GM12865 (cell line): ENCODE measurements around the gene TRAF3IP1.
A peak's percentile ranks its signal among the peaks of the same experiment; 100 is the strongest.

Experiments used
- DNase-seq: peaks from one replicate; pipeline ENCODE4 v3.0.0; 2010; ENCODE audit warnings: low read depth
- H3K4me3 ChIP-seq: 2 replicates; pipeline ENCODE4 v1.5.1; 2011; ENCODE audit warnings: mild to moderate bottlenecking, low read depth, low read length, control low read depth
- TF ChIP-seq, protein P1 (sequence below): IDR thresholded peaks from 2 replicates; pipeline ENCODE4 v1.5.1; 2011; ENCODE audit warnings: low read length, control low read depth, low read depth, inconsistent platforms; ENCODE audit not compliant: insufficient read depth; ENCODE audit errors: missing control alignments

Gene TRAF3IP1

DNA sequence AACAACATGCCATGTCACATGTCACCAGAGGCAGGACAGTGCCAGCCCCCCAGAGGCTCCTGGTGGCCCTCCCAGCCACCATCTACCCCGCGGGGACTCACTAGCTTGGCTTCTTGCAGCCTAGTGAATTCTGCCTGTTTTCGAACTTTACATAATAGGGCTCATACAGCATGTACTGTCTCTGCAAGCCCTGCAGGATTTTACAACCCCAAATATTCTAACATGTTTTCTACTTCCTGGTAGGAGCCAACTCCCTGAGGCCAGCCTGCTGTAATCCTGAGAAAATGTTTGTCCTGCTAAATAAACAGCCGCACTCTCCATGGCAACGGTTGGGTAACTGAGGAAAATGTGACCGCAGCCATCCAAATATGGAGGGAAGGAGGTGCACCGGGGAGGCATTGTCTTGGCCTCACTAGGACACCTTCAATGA lies 34.6 kb upstream of the TRAF3IP1 start:
- no peak for DNase-seq
- H3K4me3 ChIP-seq = no peak overlapping the region
- TF ChIP-seq, protein P1, sequence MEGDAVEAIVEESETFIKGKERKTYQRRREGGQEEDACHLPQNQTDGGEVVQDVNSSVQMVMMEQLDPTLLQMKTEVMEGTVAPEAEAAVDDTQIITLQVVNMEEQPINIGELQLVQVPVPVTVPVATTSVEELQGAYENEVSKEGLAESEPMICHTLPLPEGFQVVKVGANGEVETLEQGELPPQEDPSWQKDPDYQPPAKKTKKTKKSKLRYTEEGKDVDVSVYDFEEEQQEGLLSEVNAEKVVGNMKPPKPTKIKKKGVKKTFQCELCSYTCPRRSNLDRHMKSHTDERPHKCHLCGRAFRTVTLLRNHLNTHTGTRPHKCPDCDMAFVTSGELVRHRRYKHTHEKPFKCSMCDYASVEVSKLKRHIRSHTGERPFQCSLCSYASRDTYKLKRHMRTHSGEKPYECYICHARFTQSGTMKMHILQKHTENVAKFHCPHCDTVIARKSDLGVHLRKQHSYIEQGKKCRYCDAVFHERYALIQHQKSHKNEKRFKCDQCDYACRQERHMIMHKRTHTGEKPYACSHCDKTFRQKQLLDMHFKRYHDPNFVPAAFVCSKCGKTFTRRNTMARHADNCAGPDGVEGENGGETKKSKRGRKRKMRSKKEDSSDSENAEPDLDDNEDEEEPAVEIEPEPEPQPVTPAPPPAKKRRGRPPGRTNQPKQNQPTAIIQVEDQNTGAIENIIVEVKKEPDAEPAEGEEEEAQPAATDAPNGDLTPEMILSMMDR = no peak

DNA sequence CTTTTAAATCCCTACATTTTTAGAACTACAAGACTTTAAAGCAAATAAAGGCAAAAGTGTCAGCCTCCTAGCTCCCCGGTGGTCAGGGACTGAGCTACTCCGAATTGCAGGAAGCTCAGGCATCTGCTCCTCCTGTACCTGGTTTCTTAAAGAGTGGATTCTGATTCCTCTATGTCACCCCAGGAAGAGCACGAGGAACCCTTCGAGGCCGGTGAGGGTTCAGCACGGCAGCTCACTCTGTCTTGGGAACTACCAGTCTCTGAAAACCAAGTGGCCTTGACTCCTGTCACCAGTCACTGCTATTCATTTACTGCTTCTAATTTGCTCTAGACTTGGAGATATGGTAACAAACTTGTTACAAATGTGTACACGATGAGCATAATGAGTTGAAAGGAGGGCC lies 34.2 kb upstream of the TRAF3IP1 start:
- TF ChIP-seq, protein P1 = no peak
- H3K4me3 ChIP-seq = no peak overlapping the region

DNA sequence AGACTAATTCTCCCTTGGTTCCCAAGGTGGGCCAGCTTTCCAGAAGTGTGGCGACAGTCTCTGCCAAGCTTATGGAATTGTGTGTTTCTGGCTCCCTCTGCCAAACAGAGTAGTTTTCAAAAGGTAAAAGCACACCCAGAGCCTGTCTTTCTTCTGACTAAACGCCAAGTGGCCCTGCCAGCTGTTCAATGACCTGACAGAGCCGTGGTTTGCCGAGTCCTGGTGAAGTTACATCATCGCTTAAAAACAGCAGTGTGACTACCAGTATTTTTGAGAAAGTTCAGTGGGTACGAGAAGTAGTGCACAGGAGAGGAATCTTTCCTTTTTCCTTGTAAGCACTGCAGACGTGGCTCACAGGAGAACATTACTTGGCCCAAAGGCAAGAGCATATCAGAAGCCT lies 33.8 kb upstream of the TRAF3IP1 start:
- no peak for DNase-seq
- H3K4me3 ChIP-seq = no peak overlapping the region
- TF ChIP-seq, protein P1 = no peak

More for the DNA sequence above, 34.2 kb upstream of the TRAF3IP1 start:
- DNase-seq = no peak

DNA sequence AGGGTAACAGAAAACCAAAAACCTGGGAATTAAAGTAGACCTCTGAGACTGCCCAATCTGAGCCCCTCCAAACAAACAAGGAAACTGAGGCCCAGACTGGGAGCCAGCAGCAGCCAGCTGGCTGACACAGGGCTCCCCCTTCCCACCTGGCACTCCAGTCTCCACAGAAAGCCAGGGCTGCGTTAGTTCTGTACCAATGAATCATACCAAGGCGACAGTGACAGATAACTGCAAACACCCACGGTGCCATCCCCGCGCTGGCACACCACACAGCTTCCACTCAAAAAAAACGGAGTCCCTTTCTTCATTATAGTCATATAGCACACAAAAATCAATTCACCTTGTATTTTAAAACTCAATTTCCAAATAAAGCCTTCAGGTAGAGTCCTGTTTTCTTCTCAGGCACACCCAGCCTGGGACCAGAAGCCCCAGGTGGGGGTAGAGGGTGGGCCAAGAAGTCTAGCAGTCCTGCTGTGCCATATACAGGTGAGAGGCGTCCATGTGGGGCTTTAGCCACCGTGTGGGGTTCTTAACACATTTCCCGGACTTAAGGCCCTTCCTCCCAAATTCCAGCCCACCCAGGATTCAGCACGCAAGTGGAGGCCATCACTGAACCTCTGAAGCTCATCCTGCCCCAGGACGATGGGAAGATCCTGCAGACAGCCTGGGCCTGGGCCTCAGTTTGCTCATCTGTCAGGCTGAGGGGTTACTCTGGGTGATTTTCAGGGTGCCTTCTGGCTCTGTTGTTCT lies 33.2 kb upstream of the TRAF3IP1 start:
- no peak for DNase-seq
- TF ChIP-seq, protein P1 = no peak
- peak overlapping the region; percentile 95 for H3K4me3 ChIP-seq

DNA sequence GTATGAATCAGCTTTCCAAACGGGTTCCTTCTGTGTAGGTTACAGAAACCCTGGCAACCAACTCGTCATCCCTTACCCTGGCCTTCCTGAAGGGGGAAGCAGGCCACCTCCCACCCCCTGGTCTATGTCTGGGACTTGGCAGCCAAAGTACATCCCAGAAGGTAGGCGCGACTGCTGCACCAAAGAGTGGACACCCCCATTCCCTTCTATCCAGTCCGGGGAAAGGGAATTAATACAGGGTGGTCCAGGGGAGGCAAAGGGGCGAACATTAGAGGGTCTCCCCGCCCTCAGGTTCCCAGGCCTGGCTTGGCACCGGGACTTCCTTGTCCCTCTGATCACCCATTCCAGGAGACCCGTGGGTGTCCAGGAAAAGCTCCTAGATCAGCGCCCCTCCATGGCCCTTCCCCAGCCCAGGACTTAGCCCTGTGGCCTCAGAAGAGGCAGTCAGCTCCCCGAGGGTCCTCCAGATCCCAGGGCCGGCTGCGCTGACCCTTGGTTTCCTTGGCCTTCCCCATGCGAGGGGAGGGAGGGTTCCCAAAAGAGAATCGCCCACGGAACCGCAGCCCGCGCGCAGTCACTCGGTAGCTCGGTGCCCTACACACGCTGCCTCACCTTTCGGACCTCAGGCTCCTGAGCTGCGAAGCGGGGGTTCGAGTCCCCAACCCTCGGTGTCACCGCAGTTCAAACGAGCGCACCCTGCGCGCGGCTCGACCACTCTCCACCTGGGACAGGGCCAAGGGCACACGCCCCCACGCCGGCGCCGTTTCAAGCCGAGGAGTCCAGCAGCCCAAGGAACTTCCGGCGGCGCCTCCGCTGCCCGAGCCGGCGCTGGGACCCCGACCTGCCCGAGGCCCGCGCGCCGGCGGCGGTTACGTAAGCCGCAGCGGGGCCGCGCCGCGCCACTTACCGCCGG lies 32.3 kb upstream of the TRAF3IP1 start, which contains the start of gene PER2:
TSS of gene PER2 (minus strand) at position 874 of the 913 bp plus-strand sequence. CDS start 10,674 bp downstream, outside the sequence.
- peak; percentile 54 for DNase-seq
- TF ChIP-seq, protein P1 = peak; percentile 2
- H3K4me3 ChIP-seq = peak within 1 kb of the TSS; percentile 95

DNA sequence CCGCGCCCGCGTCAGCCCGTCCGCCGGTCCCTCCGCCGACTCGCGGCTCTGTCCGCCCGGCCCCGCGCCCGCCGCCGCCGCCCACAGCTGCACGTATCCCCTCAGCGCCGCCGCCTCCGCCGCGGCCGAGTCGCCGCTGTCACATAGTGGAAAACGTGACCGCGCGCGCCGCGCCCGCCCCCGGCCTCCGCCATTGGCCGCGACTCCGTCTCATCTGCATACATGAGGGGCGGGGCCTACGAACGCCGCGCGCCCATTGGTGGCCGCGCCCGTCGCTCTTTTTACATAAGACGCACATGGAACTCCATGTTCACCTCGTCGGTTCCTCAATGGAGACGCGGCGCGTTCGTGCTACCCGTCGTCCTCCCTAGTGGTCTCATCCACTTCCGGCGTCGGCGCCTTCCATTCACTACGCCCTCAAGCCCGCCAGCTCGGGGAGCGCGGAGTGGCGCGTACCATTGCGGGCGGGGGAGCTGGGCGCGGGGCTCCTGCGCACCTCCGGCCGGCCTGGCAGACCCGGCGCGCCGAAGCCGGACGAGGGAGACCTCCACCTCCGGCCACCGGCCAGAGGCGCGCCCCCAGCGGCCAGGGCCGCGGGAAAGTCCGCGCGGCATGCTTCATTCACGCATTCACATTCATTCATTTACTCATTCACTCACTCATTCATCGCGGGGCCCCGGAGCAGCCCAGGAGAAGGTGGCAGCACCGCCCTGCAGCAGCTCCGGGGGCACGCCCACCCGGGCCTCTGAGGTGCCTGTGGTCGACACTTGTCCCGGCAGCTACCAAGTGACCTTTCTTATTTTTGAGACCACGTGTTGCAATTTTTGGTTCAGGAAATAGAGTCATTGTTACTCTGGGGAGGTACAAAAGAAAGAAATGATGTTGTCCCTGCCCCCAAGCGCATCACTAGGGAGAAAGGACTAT lies 31.4 kb upstream of the TRAF3IP1 start:
- H3K4me3 ChIP-seq = peak overlapping the region; percentile 68
- TF ChIP-seq, protein P1 = peak; percentile 27
- peak; percentile 99 for DNase-seq
